Ammon's horn (tissue), 1 donor: ENCODE measurements around the gene ACTMAP.

ENCODE experiments used
- DNase-seq: peaks from one replicate; pipeline ENCODE4 v3.0.0-alpha.2; 2016; ENCODE audit warnings: low spot score

ACTMAP gene

GRCh38 chr19:40693896-40694295, 56.4 kb downstream of the ACTMAP start:
- DNase-seq, result no peak

GRCh38 chr19:40693150-40693788, 57.0 kb downstream of the ACTMAP start:
- no peak for DNase-seq

DNA sequence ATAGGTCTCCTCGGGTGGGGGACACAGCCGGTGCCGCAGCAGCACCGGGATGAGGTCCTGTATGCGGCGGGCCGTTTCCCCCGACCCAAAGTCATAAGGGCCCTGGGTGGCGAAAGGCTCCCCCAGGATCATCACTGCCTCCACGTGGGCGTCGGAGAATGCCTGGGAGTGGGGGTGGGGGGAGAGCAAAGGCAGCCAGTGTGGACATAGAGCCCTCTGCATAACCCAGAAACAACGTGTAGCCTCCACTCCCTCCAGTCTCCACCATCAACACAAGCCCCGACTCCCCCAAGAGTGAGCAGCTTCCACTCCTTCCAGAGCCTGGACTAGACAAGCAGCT, 58.1 kb downstream of the ACTMAP start:
- no peak for DNase-seq

DNA sequence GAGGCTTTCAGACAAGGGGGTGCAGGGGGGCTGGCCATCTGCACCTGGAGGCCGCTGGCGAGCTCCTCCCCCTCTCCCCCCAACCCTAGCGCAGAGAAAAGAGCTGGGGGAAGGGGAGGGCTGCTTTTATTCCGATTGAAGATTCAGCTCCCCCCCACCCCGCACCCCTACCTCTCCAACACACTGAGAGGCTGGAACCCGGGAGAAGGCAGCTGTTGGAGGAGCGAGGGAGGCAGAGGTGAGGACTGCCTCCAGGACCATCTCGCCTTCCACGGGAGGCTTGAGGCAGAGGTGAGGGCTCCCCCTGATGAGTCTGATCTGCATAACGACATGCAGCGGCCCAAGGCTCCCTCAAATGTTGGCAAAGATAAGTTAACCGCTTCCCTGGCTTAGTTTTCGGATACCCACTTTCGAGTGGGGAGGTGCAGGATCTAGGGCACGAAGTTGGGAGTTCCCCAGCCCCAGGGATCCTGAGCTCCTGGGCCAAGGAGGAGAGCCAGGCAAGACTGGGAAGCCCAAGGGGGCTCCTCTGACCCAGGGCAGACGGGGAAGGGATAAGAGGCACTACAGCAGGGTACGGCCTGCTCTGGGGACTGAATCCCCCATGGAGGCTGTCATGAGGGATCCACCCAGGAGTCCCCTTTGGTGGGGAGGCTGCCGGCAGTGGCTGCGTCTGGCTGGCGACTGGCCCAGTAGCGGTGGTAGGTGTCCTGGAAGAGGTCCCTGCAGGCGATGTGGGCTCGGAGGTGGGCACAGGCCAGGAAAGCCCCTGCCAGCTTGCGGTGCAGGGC, 58.7 kb downstream of the ACTMAP start:
- DNase-seq, result no peak
